Measurements from ENCODE around the gene A4GNT. TPM values are rescaled to one million over a fixed set of nuclear protein-coding genes. Genes with fewer than 3 reads are reported as not detected.

A4GNT gene
- total RNA-seq, 4 donors from 2014 or later, result not detected

DNA sequence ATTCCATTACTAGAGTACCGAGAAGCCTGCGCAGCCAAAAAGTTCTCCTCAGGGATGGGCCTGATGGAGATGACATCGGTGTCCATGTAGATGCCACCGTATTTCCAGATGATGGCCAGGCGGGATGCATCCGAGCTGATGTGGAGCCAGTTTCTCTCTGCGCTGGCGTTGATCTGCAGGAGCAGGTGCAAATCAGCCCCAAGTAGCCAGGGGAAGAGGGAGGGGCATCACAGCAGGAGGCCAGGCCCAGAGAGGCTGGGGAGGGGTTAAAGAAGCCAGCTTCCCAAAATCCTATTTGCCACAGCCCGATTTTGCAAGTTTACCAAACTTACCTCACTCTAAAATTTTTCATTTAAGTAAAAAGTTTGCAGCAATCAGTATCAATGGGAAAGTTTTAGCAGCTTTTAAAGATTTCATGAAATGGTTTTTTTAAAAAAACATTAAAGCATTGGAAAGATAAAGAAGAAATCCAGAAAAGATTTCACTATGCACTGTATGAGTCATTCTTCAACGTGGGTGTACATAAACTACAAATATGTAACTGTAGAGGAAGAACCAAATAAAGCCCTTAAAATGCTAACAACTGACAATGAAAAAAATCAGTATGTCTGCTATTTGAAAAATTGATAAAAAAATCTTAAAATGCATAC, 7.4 kb downstream of the A4GNT start:
- in situ Hi-C loops (cut with MboI; ENCODE audit: low pct_ligation_motif_present in 1 of 4, low pct_unique_long_range_greater_than_20kb in 1 of 4, low sequenced_read_pairs in 3 of 4), result no loop called here
- Histone ChIP-seq H3K27ac (peak overlapping the region in 1 of 4 donors; percentile 57), H3K4me3 (no peak overlapping the region), H3K4me1 (peaks cover 0 to 9% (median 2%) of the 10 kb centered on the region in 4 donors), H3K36me3 (no peaks in the 10 kb centered on the region), H3K9me3 (no peaks in the 10 kb centered on the region), H3K27me3 (no peaks in the 10 kb centered on the region)
- no peak for DNase-seq
- TF ChIP-seq, protein P1, sequence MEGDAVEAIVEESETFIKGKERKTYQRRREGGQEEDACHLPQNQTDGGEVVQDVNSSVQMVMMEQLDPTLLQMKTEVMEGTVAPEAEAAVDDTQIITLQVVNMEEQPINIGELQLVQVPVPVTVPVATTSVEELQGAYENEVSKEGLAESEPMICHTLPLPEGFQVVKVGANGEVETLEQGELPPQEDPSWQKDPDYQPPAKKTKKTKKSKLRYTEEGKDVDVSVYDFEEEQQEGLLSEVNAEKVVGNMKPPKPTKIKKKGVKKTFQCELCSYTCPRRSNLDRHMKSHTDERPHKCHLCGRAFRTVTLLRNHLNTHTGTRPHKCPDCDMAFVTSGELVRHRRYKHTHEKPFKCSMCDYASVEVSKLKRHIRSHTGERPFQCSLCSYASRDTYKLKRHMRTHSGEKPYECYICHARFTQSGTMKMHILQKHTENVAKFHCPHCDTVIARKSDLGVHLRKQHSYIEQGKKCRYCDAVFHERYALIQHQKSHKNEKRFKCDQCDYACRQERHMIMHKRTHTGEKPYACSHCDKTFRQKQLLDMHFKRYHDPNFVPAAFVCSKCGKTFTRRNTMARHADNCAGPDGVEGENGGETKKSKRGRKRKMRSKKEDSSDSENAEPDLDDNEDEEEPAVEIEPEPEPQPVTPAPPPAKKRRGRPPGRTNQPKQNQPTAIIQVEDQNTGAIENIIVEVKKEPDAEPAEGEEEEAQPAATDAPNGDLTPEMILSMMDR (IDR thresholded peaks at IDR 0.05), result no peak
- TF ChIP-seq POLR2A (IDR thresholded peaks at IDR 0.05), result no peak
- no peak for TF ChIP-seq POLR2AphosphoS5 (IDR thresholded peaks at IDR 0.05)
- no peak for TF ChIP-seq EP300 (IDR thresholded peaks at IDR 0.05; ENCODE audit: low read depth)
- intact Hi-C loops (cut with DNase I; ENCODE audit: low total_unique reads), result no loop called here
- 67 to 80% methylated on average over 5 to 10 of the region's 10 CpGs for WGBS, 2 donors (ENCODE audit: low coverage in 1 of 2)

DNA sequence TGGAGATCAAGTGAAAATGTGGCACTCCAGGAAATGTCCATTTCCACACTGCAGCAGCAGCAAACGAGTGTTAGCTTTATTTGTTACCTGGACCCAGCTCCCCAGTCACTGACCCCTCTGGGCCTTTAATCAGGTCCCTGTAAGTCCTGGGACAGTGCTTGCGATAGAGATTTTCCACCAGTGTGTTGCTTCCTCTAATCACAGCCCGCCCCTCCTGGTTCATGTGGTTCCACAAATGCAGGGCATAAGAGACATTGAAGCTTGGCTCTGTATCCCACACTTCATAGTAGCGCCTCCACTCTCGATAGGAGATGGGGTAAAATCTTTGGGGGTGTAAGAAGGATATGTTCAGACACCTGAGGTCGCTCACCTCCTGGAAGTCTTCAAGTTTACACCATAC, 8.0 kb downstream of the A4GNT start:
- peaks cover 0 to 9% (median 2%) of the 10 kb centered on the region in 4 donors for H3K4me1 ChIP-seq
- H3K9me3 ChIP-seq, result no peaks in the 10 kb centered on the region
- no peak for DNase-seq
- intact Hi-C loops (cut with DNase I; ENCODE audit: low total_unique reads) (no loop called here), in situ Hi-C loops (cut with MboI; ENCODE audit: low pct_ligation_motif_present in 1 of 4, low pct_unique_long_range_greater_than_20kb in 1 of 4, low sequenced_read_pairs in 3 of 4) (no loop called here)
- no peaks in the 10 kb centered on the region for H3K27me3 ChIP-seq
- H3K36me3 ChIP-seq, result no peaks in the 10 kb centered on the region
- WGBS, 2 donors (ENCODE audit: low coverage in 1 of 2), result 84% methylated on average over 6 of the region's 6 CpGs; no CpG with 5 or more reads in 1 of the 2 donors
- H3K4me3 ChIP-seq, result no peak overlapping the region
- TF ChIP-seq, protein P1 (IDR thresholded peaks at IDR 0.05), result no peak
- TF ChIP-seq POLR2AphosphoS5 (IDR thresholded peaks at IDR 0.05), result no peak
- TF ChIP-seq POLR2A (IDR thresholded peaks at IDR 0.05), result no peak
- no peak for TF ChIP-seq EP300 (IDR thresholded peaks at IDR 0.05; ENCODE audit: low read depth)
- no peak overlapping the region for H3K27ac ChIP-seq

DNA sequence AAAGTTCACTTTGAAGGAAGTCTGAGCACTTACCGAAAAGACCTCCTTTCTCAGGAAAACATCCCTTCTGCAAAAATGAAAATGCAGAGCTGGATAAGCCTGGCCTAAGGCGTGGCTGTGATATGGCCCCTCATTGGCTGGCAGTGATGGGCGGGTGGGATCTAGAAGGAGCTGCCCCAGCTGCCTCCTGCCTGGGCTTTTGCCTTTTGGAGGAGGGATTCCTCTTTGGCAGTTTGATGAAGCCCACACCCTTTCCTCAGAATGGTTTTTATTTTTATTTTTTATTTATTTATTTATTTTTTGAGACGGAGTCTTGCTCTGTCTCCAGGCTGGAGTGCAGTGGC, 12.8 kb downstream of the A4GNT start:
- intact Hi-C loops (cut with DNase I; ENCODE audit: low total_unique reads) (loop anchor here (2.0 kb wide), 1 partner anchor 51 kb away; no protein-coding TSS in a partner anchor), in situ Hi-C loops (cut with MboI; ENCODE audit: low pct_ligation_motif_present in 1 of 4, low pct_unique_long_range_greater_than_20kb in 1 of 4, low sequenced_read_pairs in 3 of 4) (loop anchor here in 3 of 4 donors (5.0 to 10.0 kb wide), 2 partner anchors 52 to 55 kb away; no protein-coding TSS in a partner anchor)
- TF ChIP-seq POLR2A (IDR thresholded peaks at IDR 0.05), result no peak
- no peak for TF ChIP-seq POLR2AphosphoS5 (IDR thresholded peaks at IDR 0.05)
- no peak for TF ChIP-seq EP300 (IDR thresholded peaks at IDR 0.05; ENCODE audit: low read depth)
- TF ChIP-seq, protein P1 (IDR thresholded peaks at IDR 0.05), result no peak
- Histone ChIP-seq H3K27me3 (peaks cover 13% of the 10 kb centered on the region), H3K9me3 (no peaks in the 10 kb centered on the region), H3K4me1 (peaks cover 0 to 12% (median 4%) of the 10 kb centered on the region in 4 donors), H3K36me3 (no peaks in the 10 kb centered on the region), H3K4me3 (no peak overlapping the region), H3K27ac (no peak overlapping the region)
- no peak for DNase-seq
- 54 to 62% methylated on average over 4 of the region's 4 CpGs for WGBS, 2 donors (ENCODE audit: low coverage in 1 of 2)

DNA sequence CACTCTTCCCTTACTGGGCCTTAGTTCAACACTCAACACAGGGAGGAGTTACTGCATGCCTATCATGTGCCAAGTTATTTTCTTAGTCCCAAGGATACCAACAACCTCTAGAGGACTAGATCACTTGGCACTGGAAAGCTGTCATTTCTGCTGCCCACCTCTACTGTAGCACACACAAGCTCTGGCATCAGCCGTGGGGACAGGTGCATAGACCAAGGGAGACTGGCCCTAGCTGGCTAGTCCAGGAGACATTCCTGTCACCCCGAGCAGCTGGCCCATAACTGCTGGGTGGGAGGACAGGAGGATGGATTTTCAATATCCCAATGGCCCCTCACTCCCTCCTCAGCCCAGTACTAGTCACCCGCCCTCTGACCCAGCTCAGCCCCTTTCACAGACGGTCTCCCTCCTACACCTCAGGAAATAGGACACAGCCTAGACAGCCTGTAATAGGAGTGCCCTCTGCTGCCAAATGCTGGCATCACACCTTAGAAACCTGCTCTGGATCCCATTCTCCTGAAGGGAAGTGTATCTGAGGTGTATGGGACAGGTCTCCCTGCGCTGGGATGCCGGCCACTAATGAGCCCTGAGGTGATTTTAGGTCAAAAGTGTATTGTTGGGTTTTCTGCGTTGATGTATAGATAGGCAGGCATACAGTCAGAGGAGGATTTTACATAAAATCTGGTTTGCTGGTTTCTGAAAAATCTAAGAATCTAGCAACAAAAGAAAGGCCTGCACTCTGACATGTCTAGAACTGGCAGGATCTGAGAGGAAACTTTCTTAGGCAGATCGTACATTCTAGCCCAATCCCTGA, 13.4 kb downstream of the A4GNT start:
- Histone ChIP-seq H3K4me3 (no peak overlapping the region), H3K4me1 (peaks cover 0 to 17% (median 6%) of the 10 kb centered on the region in 4 donors), H3K36me3 (no peaks in the 10 kb centered on the region), H3K9me3 (no peaks in the 10 kb centered on the region), H3K27me3 (peaks cover 14% of the 10 kb centered on the region), H3K27ac (no peak overlapping the region)
- no peak for TF ChIP-seq POLR2AphosphoS5 (IDR thresholded peaks at IDR 0.05)
- TF ChIP-seq, protein P1 (IDR thresholded peaks at IDR 0.05), result peak; percentile 63 to 81 (median 72)
- peak; percentile 72 for DNase-seq
- WGBS, 2 donors (ENCODE audit: low coverage in 1 of 2), result 22 to 30% methylated on average over 1 to 7 of the region's 8 CpGs
- in situ Hi-C loops (cut with MboI; ENCODE audit: low pct_ligation_motif_present in 1 of 4, low pct_unique_long_range_greater_than_20kb in 1 of 4, low sequenced_read_pairs in 3 of 4), result loop anchor here in 3 of 4 donors (5.0 to 10.0 kb wide), 2 partner anchors 52 to 54 kb away; no protein-coding TSS in a partner anchor
- intact Hi-C loops (cut with DNase I; ENCODE audit: low total_unique reads), result loop anchor here (2.0 kb wide), 1 partner anchor 50 kb away; no protein-coding TSS in a partner anchor
